RWPE1 (cell line): Measurements from ENCODE around the gene SLIT3.

Source experiments
- CTCF ChIA-PET: fragments of 350-600 bp; sonication (Branson Sonifier 250); formaldehyde crosslinking; extraction: SDS; loops from one replicate; lab custom pipeline; 2021; lab: Yijun Ruan, JAX
- POLR2A ChIA-PET: fragments of 400-600 bp; formaldehyde crosslinking; extraction: SDS; loops from one replicate; lab custom pipeline; 2020; ENCODE audit warnings: antibody characterized with exemption; ENCODE audit not compliant: low non-redundant PET; lab: Yijun Ruan, JAX
- DNase-seq: peaks from one replicate; pipeline ENCODE4 v3.0.0; 2012; ENCODE audit warnings: low spot score
- H3K27ac ChIP-seq: fragments of 450-650 bp; 2 replicates; pipeline ENCODE4 v1.5.1; 2017
- TF ChIP-seq, protein P1 (sequence below): fragments of 450-650 bp; conservative IDR thresholded peaks from 2 replicates; pipeline ENCODE4 v1.5.1; 2017; ENCODE audit warnings: low read depth, mild to moderate bottlenecking

Gene SLIT3

DNA sequence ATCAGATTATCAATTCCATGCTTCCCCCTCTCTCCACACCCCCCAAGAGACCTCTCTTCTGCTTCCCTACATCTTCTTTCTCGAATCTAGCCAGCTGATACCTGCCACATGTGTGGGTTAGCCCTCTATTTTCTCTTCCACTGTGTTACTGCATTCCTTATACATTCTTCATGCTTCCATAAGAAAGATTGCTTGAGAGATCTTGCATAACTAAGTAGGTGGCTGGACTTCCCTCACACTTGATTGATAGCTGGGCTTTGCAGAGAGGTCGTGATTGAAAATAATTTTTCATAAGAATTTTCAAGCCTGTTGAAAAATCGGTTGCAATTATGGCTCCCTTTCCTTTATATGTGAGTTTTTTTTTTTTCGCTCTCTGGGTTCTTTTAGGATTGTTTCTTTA, 688.8 kb downstream of the SLIT3 start:
- CTCF ChIA-PET = no interaction called here
- TF ChIP-seq, protein P1, sequence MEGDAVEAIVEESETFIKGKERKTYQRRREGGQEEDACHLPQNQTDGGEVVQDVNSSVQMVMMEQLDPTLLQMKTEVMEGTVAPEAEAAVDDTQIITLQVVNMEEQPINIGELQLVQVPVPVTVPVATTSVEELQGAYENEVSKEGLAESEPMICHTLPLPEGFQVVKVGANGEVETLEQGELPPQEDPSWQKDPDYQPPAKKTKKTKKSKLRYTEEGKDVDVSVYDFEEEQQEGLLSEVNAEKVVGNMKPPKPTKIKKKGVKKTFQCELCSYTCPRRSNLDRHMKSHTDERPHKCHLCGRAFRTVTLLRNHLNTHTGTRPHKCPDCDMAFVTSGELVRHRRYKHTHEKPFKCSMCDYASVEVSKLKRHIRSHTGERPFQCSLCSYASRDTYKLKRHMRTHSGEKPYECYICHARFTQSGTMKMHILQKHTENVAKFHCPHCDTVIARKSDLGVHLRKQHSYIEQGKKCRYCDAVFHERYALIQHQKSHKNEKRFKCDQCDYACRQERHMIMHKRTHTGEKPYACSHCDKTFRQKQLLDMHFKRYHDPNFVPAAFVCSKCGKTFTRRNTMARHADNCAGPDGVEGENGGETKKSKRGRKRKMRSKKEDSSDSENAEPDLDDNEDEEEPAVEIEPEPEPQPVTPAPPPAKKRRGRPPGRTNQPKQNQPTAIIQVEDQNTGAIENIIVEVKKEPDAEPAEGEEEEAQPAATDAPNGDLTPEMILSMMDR = no peak
- POLR2A ChIA-PET = no interaction called here
- no peak for DNase-seq
- H3K27ac ChIP-seq = no peak overlapping the region
